IMR-90 (cell line): Measurements from ENCODE around the gene KRTAP10-10. TPM values are rescaled to one million over a fixed set of nuclear protein-coding genes. Genes with fewer than 3 reads are reported as not detected.

ENCODE experiments used
- ATAC-seq: fragments of 200-7000 bp; cut with Tn5 transposase; 2 replicates; pipeline ENCODE4 v1.9.1; 2020; ENCODE audit warnings: low read depth, mild to moderate bottlenecking, moderate library complexity
- BruUV-seq: library from RNA; stranded (reverse); fragments of 400-500 nt; replicated peaks from 2 replicates; lab custom pipeline; 2021; lab: Mats Ljungman, UMichigan
- CTCF ChIA-PET: fragments of 300-600 bp; formaldehyde crosslinking; extraction: SDS; loops from one replicate; lab custom pipeline; 2021; ENCODE audit warnings: antibody characterized with exemption; lab: Yijun Ruan, JAX
- POLR2A ChIA-PET: fragments of 300-600 bp; sonication (Branson Sonifier 250); formaldehyde crosslinking; loops from one replicate; lab custom pipeline; 2022; ENCODE audit warnings: antibody characterized with exemption; ENCODE audit not compliant: unreplicated experiment; lab: Charles Lee
- DNase-seq: peaks from one replicate; pipeline ENCODE4 v3.0.0; 2013
- H2AFZ ChIP-seq: replicated peaks from 2 replicates; pipeline ENCODE3; 2013; ENCODE audit warnings: low read length, mild to moderate bottlenecking; ENCODE audit not compliant: poor library complexity
- H2AK5ac ChIP-seq: 2 replicates; pipeline ENCODE4 v1.6.1; 2013; ENCODE audit warnings: low read depth, low read length, inconsistent platforms
- H2AK9ac ChIP-seq: replicated peaks from 2 replicates; pipeline ENCODE3; 2013; ENCODE audit warnings: mild to moderate bottlenecking, low read depth, low read length, moderate library complexity; ENCODE audit not compliant: poor library complexity
- H2BK120ac ChIP-seq: 2 replicates; pipeline ENCODE4 v1.6.1; 2013; ENCODE audit warnings: low read depth, low read length, inconsistent platforms
- H2BK15ac ChIP-seq: 3 replicates; pipeline ENCODE4 v1.6.1; 2013; ENCODE audit warnings: low read depth, low read length, inconsistent platforms
- H2BK20ac ChIP-seq: 2 replicates; pipeline ENCODE4 v1.6.1; 2013; ENCODE audit warnings: low read depth, mild to moderate bottlenecking, inconsistent platforms, low read length, moderate library complexity
- H2BK5ac ChIP-seq: 2 replicates; pipeline ENCODE4 v1.6.1; 2013; ENCODE audit warnings: mild to moderate bottlenecking, low read depth, low read length, inconsistent platforms; ENCODE audit not compliant: poor library complexity, severe bottlenecking
- H3K14ac ChIP-seq: replicated peaks from 2 replicates; pipeline ENCODE4 v1.6.1; 2013; ENCODE audit warnings: low read depth, low read length, inconsistent platforms
- H3K18ac ChIP-seq: 2 replicates; pipeline ENCODE4 v1.6.1; 2013; ENCODE audit warnings: low read depth, low read length, control low read depth
- H3K23ac ChIP-seq: 2 replicates; pipeline ENCODE4 v1.6.1; 2013; ENCODE audit warnings: low read depth, low read length, inconsistent platforms
- H3K27ac ChIP-seq: 2 replicates; pipeline ENCODE4 v1.5.1; 2013; ENCODE audit warnings: mild to moderate bottlenecking, control low read depth, low read length; ENCODE audit not compliant: insufficient read depth
- H3K27me3 ChIP-seq: 2 replicates; pipeline ENCODE4 v1.6.1; 2013; ENCODE audit warnings: low read length; ENCODE audit not compliant: control insufficient read depth, insufficient read depth
- H3K36me3 ChIP-seq: 2 replicates; pipeline ENCODE4 v1.6.1; 2013; ENCODE audit warnings: low read length, mixed read lengths; ENCODE audit not compliant: control insufficient read depth, insufficient read depth
- H3K4ac ChIP-seq: 2 replicates; pipeline ENCODE4 v1.6.1; 2013; ENCODE audit warnings: low read depth, low read length, inconsistent platforms
- H3K4me1 ChIP-seq: 2 replicates; pipeline ENCODE4 v1.6.1; 2013; ENCODE audit warnings: low read length, mixed read lengths; ENCODE audit not compliant: control insufficient read depth, insufficient read depth
- H3K4me2 ChIP-seq: 2 replicates; pipeline ENCODE4 v1.6.1; 2013; ENCODE audit warnings: low read depth, mild to moderate bottlenecking, control low read depth, low read length, moderate library complexity
- H3K4me3 ChIP-seq: 2 replicates; pipeline ENCODE4 v1.5.1; 2013; ENCODE audit warnings: low read depth, mild to moderate bottlenecking, control low read depth, low read length, moderate library complexity; ENCODE audit not compliant: insufficient read depth
- H3K56ac ChIP-seq: 2 replicates; pipeline ENCODE4 v1.6.1; 2013; ENCODE audit warnings: low read length, inconsistent platforms; ENCODE audit not compliant: insufficient read depth; ENCODE audit errors: extremely low read depth
- H3K79me1 ChIP-seq, 2 experiments: 2 replicates each; pipeline ENCODE4 v1.6.1; 2013; ENCODE audit warnings: low read length in 2 of 2, inconsistent platforms in 1 of 2, low read depth in 1 of 2
- H3K9ac ChIP-seq: 2 replicates; pipeline ENCODE4 v1.6.1; 2013; ENCODE audit warnings: low read depth, low read length, control low read depth
- H3K9me1 ChIP-seq: 2 replicates; pipeline ENCODE4 v1.6.1; 2013; ENCODE audit warnings: low read length, inconsistent platforms; ENCODE audit not compliant: insufficient read depth
- H3K9me3 ChIP-seq: 2 replicates; pipeline ENCODE4 v1.6.1; 2013; ENCODE audit warnings: low read length; ENCODE audit not compliant: control insufficient read depth, insufficient read depth
- H4K20me1 ChIP-seq: 2 replicates; pipeline ENCODE4 v1.6.1; 2013; ENCODE audit warnings: low read length, inconsistent platforms; ENCODE audit not compliant: insufficient read depth
- H4K5ac ChIP-seq: 2 replicates; pipeline ENCODE4 v1.6.1; 2013; ENCODE audit warnings: mild to moderate bottlenecking, low read depth, low read length, control low read depth
- H4K8ac ChIP-seq, 2 experiments: 2 replicates each; pipeline ENCODE4 v1.6.1; 2013; ENCODE audit warnings: low read depth in 2 of 2, low read length in 2 of 2, control low read depth in 1 of 2, inconsistent platforms in 1 of 2
- H4K91ac ChIP-seq: 2 replicates; pipeline ENCODE4 v1.6.1; 2013; ENCODE audit warnings: low read depth, low read length, inconsistent platforms; ENCODE audit not compliant: insufficient read depth
- BHLHE40 ChIP-seq: fragments of 150-350 bp; IDR thresholded peaks from 2 replicates; pipeline ENCODE4 v1.6.1; 2016; ENCODE audit warnings: mild to moderate bottlenecking, low read depth, low read length
- CEBPB ChIP-seq: IDR thresholded peaks from 2 replicates; pipeline ENCODE4 v1.6.1; 2012; ENCODE audit warnings: low read depth, low read length, improper control_type of control experiment
- CHD1 ChIP-seq: IDR thresholded peaks from 2 replicates; pipeline ENCODE4 v1.6.1; 2012; ENCODE audit warnings: low read depth, low read length, improper control_type of control experiment
- CTCF ChIP-seq: conservative IDR thresholded peaks from 2 replicates; pipeline ENCODE4 v1.5.1; 2012; ENCODE audit warnings: mild to moderate bottlenecking, low read depth, low read length, improper control_type of control experiment
- ELK1 ChIP-seq: fragments of 150-350 bp; IDR thresholded peaks from 2 replicates; pipeline ENCODE4 v1.6.1; 2016; ENCODE audit warnings: low read depth, mild to moderate bottlenecking, low read length, moderate library complexity, borderline replicate concordance
- MAFK ChIP-seq: IDR thresholded peaks from 2 replicates; pipeline ENCODE4 v1.6.1; 2012; ENCODE audit warnings: low read depth, low read length, improper control_type of control experiment
- MAZ ChIP-seq: IDR thresholded peaks from 2 replicates; pipeline ENCODE4 v1.6.1; 2012; ENCODE audit warnings: low read depth, mild to moderate bottlenecking, low read length, improper control_type of control experiment, moderate library complexity, borderline replicate concordance
- MXI1 ChIP-seq: IDR thresholded peaks from 2 replicates; pipeline ENCODE4 v1.6.1; 2012; ENCODE audit warnings: low read depth, mild to moderate bottlenecking, low read length, moderate library complexity, borderline replicate concordance
- NFE2L2 ChIP-seq: fragments of 150-350 bp; IDR thresholded peaks from 2 replicates; pipeline ENCODE4 v1.6.1; 2016; ENCODE audit warnings: low read depth, mild to moderate bottlenecking, low read length
- RAD21 ChIP-seq: IDR thresholded peaks from 2 replicates; pipeline ENCODE4 v1.6.1; 2012; ENCODE audit warnings: low read length, improper control_type of control experiment
- RFX5 ChIP-seq: IDR thresholded peaks from 2 replicates; pipeline ENCODE4 v1.8.0; 2012; ENCODE audit warnings: low read depth, mild to moderate bottlenecking, low read length, moderate library complexity
- SMC3 ChIP-seq: fragments of 150-350 bp; IDR thresholded peaks from 2 replicates; pipeline ENCODE4 v1.6.1; 2016; ENCODE audit warnings: low read depth, mild to moderate bottlenecking, antibody characterized with exemption, low read length, moderate library complexity
- USF2 ChIP-seq: fragments of 150-350 bp; IDR thresholded peaks from 2 replicates; pipeline ENCODE4 v1.6.1; 2017; ENCODE audit warnings: mild to moderate bottlenecking, antibody characterized with exemption, low read length, low read depth
- whole genome bisulfite sequencing, 2 experiments: methylation state at CpG; one replicate each; pipeline versions ENCODE4 v1.1.5 to v1.1.7; 2013; ENCODE audit warnings: missing lambda C conversion rate in 2 of 2; ENCODE audit not compliant: insufficient read length in 1 of 2; ENCODE audit errors: extremely low coverage in 2 of 2; 5-methylcytosine and 5-hydroxymethylcytosine counted together
- dilution Hi-C: fragments of 300-500 bp; cut with HindIII; formaldehyde crosslinking; loops from one replicate; pipeline ENCODE4 v1.14.3; 2018; ENCODE audit warnings: low sequenced_read_pairs; ENCODE audit not compliant: unreplicated experiment
- in situ Hi-C: fragments of 300-500 bp; cut with MboI; formaldehyde crosslinking; loops from 3 replicates; pipeline ENCODE4 v1.14.3; 2019; ENCODE audit warnings: low sequenced_read_pairs, inconsistent platforms, mixed read lengths
- intact Hi-C: fragments of 100-400 bp; cut with micrococcal nuclease; formaldehyde crosslinking; loops from 2 replicates; pipeline ENCODE4 v1.10.0; 2022
- polyA plus RNA-seq, 3 experiments: library from polyadenylated mRNA; depleted of rRNA; stranded (reverse); fragments of >200 nt; gene quantifications; 2 replicates each; pipeline ENCODE4 v1.2.3, GENCODE V29; 2012; ENCODE audit warnings: low replicate concordance in 1 of 3
- total RNA-seq: library from RNA; depleted of rRNA; stranded (reverse); fragments of >200 nt; gene quantifications from 2 replicates; pipeline ENCODE4 v1.2.3, GENCODE V29; 2012

The KRTAP10-10 gene
- total and polyA plus RNA-seq, 2 of the 4 experiments (the other 2 are of a cell fraction): not detected

- POLR2A ChIA-PET: no interaction called here
- H2AK5ac ChIP-seq: no peak overlapping the region
- H2BK20ac ChIP-seq: no peak overlapping the region
- H3K9me3 ChIP-seq: peaks cover 2% of the 10 kb centered on the region
- no peaks in the 10 kb centered on the region for H3K4me1 ChIP-seq
- dilution Hi-C loops: no loop called here
- DNase-seq: no peak
- no peaks in the 10 kb centered on the region for H4K20me1 ChIP-seq
- H3K79me1 ChIP-seq: no peaks in the 10 kb centered on the region
- BruUV-seq: no TSS peak
- H3K4me3 ChIP-seq: no peak overlapping the region
- TF ChIP-seq USF2 (no peak), CHD1 (no peak), CTCF (no peak), BHLHE40 (no peak), ELK1 (no peak), MAZ (no peak), SMC3 (no peak), RFX5 (no peak), MXI1 (no peak), CEBPB (no peak), RAD21 (no peak), MAFK (no peak), NFE2L2 (no peak)
- 64% methylated on average over 15 of the region's 20 CpGs; no CpG with 5 or more reads in 1 of the 2 experiments for WGBS, 2 experiments
- no peaks in the 10 kb centered on the region; the same call in 1 of the 2 replicates for H3K27me3 ChIP-seq
- no peaks in the 10 kb centered on the region for H3K36me3 ChIP-seq
- H3K4me2 ChIP-seq: no peak overlapping the region
- intact Hi-C loops: loop anchor here (10.0 kb wide), 1 partner anchor 64 kb away; the partner anchor contains the start of gene TSPEAR
- no peak overlapping the region for H2AK9ac ChIP-seq
- H3K14ac ChIP-seq: no peak overlapping the region
- in situ Hi-C loops: no loop called here
- H2BK5ac ChIP-seq: no peak overlapping the region
- no peak overlapping the region for H3K4ac ChIP-seq
- no peak for ATAC-seq
- no peak overlapping the region for H3K23ac ChIP-seq
- H3K27ac ChIP-seq: no peak overlapping the region
- no peak overlapping the region for H4K8ac ChIP-seq
- no peak overlapping the region for H3K18ac ChIP-seq
- no peak overlapping the region for H3K9ac ChIP-seq
- no peak overlapping the region for H3K56ac ChIP-seq
- H4K5ac ChIP-seq: no peak overlapping the region
- H3K9me1 ChIP-seq: no peaks in the 10 kb centered on the region
- CTCF ChIA-PET: no interaction called here
- no peak overlapping the region for H2BK15ac ChIP-seq
- H2BK120ac ChIP-seq: no peak overlapping the region
- peak overlapping the region; percentile 7 for H2AFZ ChIP-seq
- H4K91ac ChIP-seq: no peak overlapping the region
These were observed 13.3 kb downstream of the KRTAP10-10 start for GRCh38 chr21:44650265-44650972.
